22Rv1 (cell line): ENCODE results near the gene C11orf91.

ENCODE experiments used
- CTCF ChIP-seq: fragments of 450-650 bp; IDR thresholded peaks from 2 replicates; pipeline ENCODE4 v1.5.1; 2017; ENCODE audit warnings: mild to moderate bottlenecking
- ZFX ChIP-seq: fragments of 450-650 bp; IDR thresholded peaks from 2 replicates; pipeline ENCODE4 v1.6.1; 2017; ENCODE audit warnings: antibody characterized with exemption, borderline replicate concordance

DNA sequence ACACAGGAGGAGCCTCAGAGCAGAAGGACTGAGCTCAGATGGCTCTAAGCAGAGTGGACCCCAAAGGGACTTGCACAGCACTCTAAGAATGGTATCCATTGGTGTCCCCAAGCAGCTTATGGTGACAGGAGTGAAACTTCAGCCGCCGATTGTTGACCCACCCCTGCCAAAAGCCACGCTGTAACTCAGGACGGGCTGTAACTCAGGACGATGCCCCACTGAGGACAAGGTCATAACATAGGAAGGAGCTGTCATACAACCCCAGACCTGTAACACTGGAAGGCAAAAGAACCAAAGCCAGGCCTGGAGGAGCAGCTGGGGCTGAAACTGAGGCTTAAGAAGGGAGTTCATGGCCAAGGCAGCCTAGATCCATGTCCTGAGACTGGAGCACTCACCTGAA is 21.4 kb upstream of the C11orf91 start:
- TF ChIP-seq CTCF = no peak
- TF ChIP-seq ZFX = no peak
